Measurements from ENCODE around the gene GJC1. TPM values are rescaled to one million over a fixed set of nuclear protein-coding genes. Genes with fewer than 3 reads are reported as not detected.

The GJC1 gene
- polyA plus RNA-seq, 1 donor: 8.2 TPM

- peaks cover 15% of the 10 kb centered on the region for H3K27me3 ChIP-seq (ENCODE audit: control insufficient read depth, insufficient read depth, low read length)
- DNase-seq: peak; percentile 71 to 75
- no peak overlapping the region for H3K27ac ChIP-seq (ENCODE audit: low read length)
- H3K9me3 ChIP-seq (ENCODE audit: control insufficient read depth, low read depth, low read length): peaks cover 8% of the 10 kb centered on the region
- H3K36me3 ChIP-seq (ENCODE audit: control insufficient read depth, insufficient read depth, low read length): no peaks in the 10 kb centered on the region
- peaks cover 16% of the 10 kb centered on the region for H3K4me1 ChIP-seq (ENCODE audit: control insufficient read depth, insufficient read depth, low read length)
- peak overlapping the region; percentile 30 for H3K4me3 ChIP-seq (ENCODE audit: low read length)
- WGBS (ENCODE audit: insufficient coverage, low lambda C conversion rate): no CpG with 5 or more reads among the region's 36 CpGs
Observed at GRCh38 chr17:44779211-44780025, 50.7 kb downstream of the GJC1 start.

- H3K9me3 ChIP-seq (ENCODE audit: control insufficient read depth, low read depth, low read length): peaks cover 8% of the 10 kb centered on the region
- H3K27me3 ChIP-seq (ENCODE audit: control insufficient read depth, insufficient read depth, low read length): peaks cover 15% of the 10 kb centered on the region
- H3K27ac ChIP-seq (ENCODE audit: low read length): no peak overlapping the region
- DNase-seq: no peak
- WGBS (ENCODE audit: insufficient coverage, low lambda C conversion rate): 100% methylated on average over 1 of the region's 10 CpGs
- H3K4me3 ChIP-seq (ENCODE audit: low read length): peak overlapping the region; percentile 30
- peaks cover 16% of the 10 kb centered on the region for H3K4me1 ChIP-seq (ENCODE audit: control insufficient read depth, insufficient read depth, low read length)
- no peaks in the 10 kb centered on the region for H3K36me3 ChIP-seq (ENCODE audit: control insufficient read depth, insufficient read depth, low read length)
Observed at GRCh38 chr17:44778656-44779210, 51.4 kb downstream of the GJC1 start.

GRCh38 chr17:44777394-44778348 is 52.4 kb downstream of the GJC1 start:
- DNase-seq: no peak
- Histone ChIP-seq H3K9me3 (ENCODE audit: control insufficient read depth, low read depth, low read length) (peaks cover 8% of the 10 kb centered on the region), H3K4me1 (ENCODE audit: control insufficient read depth, insufficient read depth, low read length) (peaks cover 16% of the 10 kb centered on the region), H3K36me3 (ENCODE audit: control insufficient read depth, insufficient read depth, low read length) (no peaks in the 10 kb centered on the region), H3K27me3 (ENCODE audit: control insufficient read depth, insufficient read depth, low read length) (peaks cover 15% of the 10 kb centered on the region), H3K4me3 (ENCODE audit: low read length) (no peak overlapping the region), H3K27ac (ENCODE audit: low read length) (no peak overlapping the region)
- WGBS (ENCODE audit: insufficient coverage, low lambda C conversion rate): no CpG with 5 or more reads among the region's 20 CpGs

GRCh38 chr17:44776628-44777393 is 53.3 kb downstream of the GJC1 start:
- no CpG with 5 or more reads among the region's 19 CpGs for WGBS (ENCODE audit: insufficient coverage, low lambda C conversion rate)

GRCh38 chr17:44775838-44776621 is 54.1 kb downstream of the GJC1 start:
- DNase-seq: peak in 1 of 2 donors; percentile 99
- H3K27me3 ChIP-seq (ENCODE audit: control insufficient read depth, insufficient read depth, low read length): peaks cover 11% of the 10 kb centered on the region
- H3K9me3 ChIP-seq (ENCODE audit: control insufficient read depth, low read depth, low read length): peaks cover 8% of the 10 kb centered on the region
- 0% methylated on average over 3 of the region's 43 CpGs for WGBS (ENCODE audit: insufficient coverage, low lambda C conversion rate)
- H3K4me3 ChIP-seq (ENCODE audit: low read length): peak overlapping the region; percentile 45
- no peaks in the 10 kb centered on the region for H3K36me3 ChIP-seq (ENCODE audit: control insufficient read depth, insufficient read depth, low read length)
- H3K27ac ChIP-seq (ENCODE audit: low read length): no peak overlapping the region
- H3K4me1 ChIP-seq (ENCODE audit: control insufficient read depth, insufficient read depth, low read length): peaks cover 16% of the 10 kb centered on the region

More at GRCh38 chr17:44776628-44777393, 53.3 kb downstream of the GJC1 start:
- peaks cover 8% of the 10 kb centered on the region for H3K9me3 ChIP-seq (ENCODE audit: control insufficient read depth, low read depth, low read length)
- peaks cover 13% of the 10 kb centered on the region for H3K27me3 ChIP-seq (ENCODE audit: control insufficient read depth, insufficient read depth, low read length)
- no peak for DNase-seq
- peaks cover 16% of the 10 kb centered on the region for H3K4me1 ChIP-seq (ENCODE audit: control insufficient read depth, insufficient read depth, low read length)
- H3K27ac ChIP-seq (ENCODE audit: low read length): no peak overlapping the region
- H3K4me3 ChIP-seq (ENCODE audit: low read length): no peak overlapping the region
- H3K36me3 ChIP-seq (ENCODE audit: control insufficient read depth, insufficient read depth, low read length): no peaks in the 10 kb centered on the region

- peaks cover 16% of the 10 kb centered on the region for H3K4me1 ChIP-seq (ENCODE audit: control insufficient read depth, insufficient read depth, low read length)
- H3K27me3 ChIP-seq (ENCODE audit: control insufficient read depth, insufficient read depth, low read length): peaks cover 11% of the 10 kb centered on the region
- H3K4me3 ChIP-seq (ENCODE audit: low read length): peak overlapping the region; percentile 57
- no peaks in the 10 kb centered on the region for H3K36me3 ChIP-seq (ENCODE audit: control insufficient read depth, insufficient read depth, low read length)
- WGBS (ENCODE audit: insufficient coverage, low lambda C conversion rate): no CpG with 5 or more reads among the region's 50 CpGs
- peak in 1 of 2 donors; percentile 99 for DNase-seq
- H3K9me3 ChIP-seq (ENCODE audit: control insufficient read depth, low read depth, low read length): peaks cover 8% of the 10 kb centered on the region
- peak overlapping the region; percentile 4 for H3K27ac ChIP-seq (ENCODE audit: low read length)
Observed at GRCh38 chr17:44775136-44775837, 54.8 kb downstream of the GJC1 start.

GRCh38 chr17:44774271-44775135 is 55.6 kb downstream of the GJC1 start:
- WGBS (ENCODE audit: insufficient coverage, low lambda C conversion rate): no CpG with 5 or more reads among the region's 42 CpGs
- no peak overlapping the region for H3K27ac ChIP-seq (ENCODE audit: low read length)
- peak; percentile 67 to 76 for DNase-seq
- H3K9me3 ChIP-seq (ENCODE audit: control insufficient read depth, low read depth, low read length): peaks cover 6% of the 10 kb centered on the region
- no peaks in the 10 kb centered on the region for H3K36me3 ChIP-seq (ENCODE audit: control insufficient read depth, insufficient read depth, low read length)
- peaks cover 10% of the 10 kb centered on the region for H3K27me3 ChIP-seq (ENCODE audit: control insufficient read depth, insufficient read depth, low read length)
- H3K4me1 ChIP-seq (ENCODE audit: control insufficient read depth, insufficient read depth, low read length): peaks cover 13% of the 10 kb centered on the region
- peak overlapping the region; percentile 57 for H3K4me3 ChIP-seq (ENCODE audit: low read length)

GRCh38 chr17:44773140-44773539 is 56.9 kb downstream of the GJC1 start:
- DNase-seq: no peak
- WGBS (ENCODE audit: insufficient coverage, low lambda C conversion rate): 80% methylated on average over 1 of the region's 6 CpGs

More at GRCh38 chr17:44773140-44773539, 56.9 kb downstream of the GJC1 start:
- Histone ChIP-seq H3K9me3 (ENCODE audit: control insufficient read depth, low read depth, low read length) (peaks cover 3% of the 10 kb centered on the region), H3K4me3 (ENCODE audit: low read length) (no peak overlapping the region), H3K27ac (ENCODE audit: low read length) (no peak overlapping the region), H3K27me3 (ENCODE audit: control insufficient read depth, insufficient read depth, low read length) (peaks cover 8% of the 10 kb centered on the region), H3K36me3 (ENCODE audit: control insufficient read depth, insufficient read depth, low read length) (no peaks in the 10 kb centered on the region), H3K4me1 (ENCODE audit: control insufficient read depth, insufficient read depth, low read length) (peaks cover 9% of the 10 kb centered on the region)

All from large intestine (tissue), 3 donors.